Neural cell (in vitro differentiated cells): ENCODE measurements around the gene TOMM7. TPM values are rescaled to one million over a fixed set of nuclear protein-coding genes. Genes with fewer than 3 reads are reported as not detected.

ENCODE experiments used
- H2AFZ ChIP-seq: fragments of 200-600, 300-800 bp; sonication (generic), shearing (Covaris generic); 2 replicates; pipeline ENCODE4 v1.6.0; 2014; ENCODE audit warnings: low read depth, mild to moderate bottlenecking, antibody characterized with exemption, low read length, moderate library complexity
- H3F3A ChIP-seq: fragments of 200-600 bp; shearing (Covaris generic); 2 replicates; pipeline ENCODE4 v1.6.1; 2016; ENCODE audit warnings: mild to moderate bottlenecking, moderate library complexity, mixed read lengths, antibody characterized with exemption, low read length; ENCODE audit not compliant: insufficient read depth, poor library complexity, severe bottlenecking
- H3K27ac ChIP-seq: fragments of 200-600, 300-800 bp; sonication (generic), shearing (Covaris generic); 2 replicates; pipeline ENCODE4 v1.5.1; 2014; ENCODE audit warnings: mild to moderate bottlenecking, low read length, moderate library complexity
- H3K27me3 ChIP-seq: fragments of 300-800, 200-600 bp; sonication (generic), shearing (Covaris generic); 2 replicates; pipeline ENCODE4 v1.6.0; 2014; ENCODE audit warnings: mild to moderate bottlenecking, low read depth, low read length, moderate library complexity; ENCODE audit not compliant: insufficient read depth
- H3K36me3 ChIP-seq: fragments of 300-800, 200-600 bp; sonication (generic), shearing (Covaris generic); 2 replicates; pipeline ENCODE4 v1.5.1; 2014; ENCODE audit warnings: mild to moderate bottlenecking, antibody characterized with exemption, low read length, moderate library complexity; ENCODE audit not compliant: insufficient read depth
- H3K4me2 ChIP-seq: fragments of 300-800, 200-600 bp; sonication (generic), shearing (Covaris generic); 2 replicates; pipeline ENCODE4 v1.6.0; 2014; ENCODE audit warnings: mild to moderate bottlenecking, low read length
- H3K4me3 ChIP-seq: fragments of 300-800, 200-600 bp; sonication (generic), shearing (Covaris generic); 2 replicates; pipeline ENCODE4 v1.5.1; 2014; ENCODE audit warnings: mild to moderate bottlenecking, low read length, moderate library complexity
- H3K79me2 ChIP-seq: fragments of 200-600 bp; shearing (Covaris generic); replicated peaks from 2 replicates; pipeline ENCODE4 v1.6.0; 2014; ENCODE audit warnings: mild to moderate bottlenecking, low read length, moderate library complexity; ENCODE audit not compliant: insufficient read depth
- H3K9ac ChIP-seq: fragments of 300-800, 200-600 bp; sonication (generic), shearing (Covaris generic); 2 replicates; pipeline ENCODE4 v1.6.1; 2016; ENCODE audit warnings: mild to moderate bottlenecking, low read length, mixed read lengths
- H3K9me2 ChIP-seq: fragments of 200-600 bp; shearing (Covaris generic); 2 replicates; pipeline ENCODE4 v1.6.1; 2016; ENCODE audit warnings: mild to moderate bottlenecking, low read length, mixed read lengths; ENCODE audit not compliant: insufficient read depth
- H3K9me3 ChIP-seq: fragments of 200-600, 300-800 bp; sonication (generic), shearing (Covaris generic); 2 replicates; pipeline ENCODE4 v1.6.1; 2016; ENCODE audit warnings: mild to moderate bottlenecking, mixed run types, low read length, moderate library complexity, mixed read lengths
- H4K20me1 ChIP-seq: fragments of 200-600 bp; shearing (Covaris generic); 2 replicates; pipeline ENCODE4 v1.6.1; 2016; ENCODE audit warnings: mild to moderate bottlenecking, mixed run types; ENCODE audit not compliant: insufficient read depth
- EP300 ChIP-seq: fragments of 450-650 bp; conservative IDR thresholded peaks from 2 replicates; pipeline ENCODE4 v1.6.1; 2014; ENCODE audit warnings: antibody characterized with exemption, mild to moderate bottlenecking, moderate library complexity; ENCODE audit not compliant: poor library complexity, severe bottlenecking
- EZH2 ChIP-seq: fragments of 200-600, 300-800 bp; shearing (Covaris generic), sonication (generic); IDR thresholded peaks from 2 replicates; pipeline ENCODE4 v1.6.1; 2014; ENCODE audit warnings: antibody characterized with exemption, low read length, borderline replicate concordance, mild to moderate bottlenecking; ENCODE audit not compliant: insufficient read depth, poor library complexity, severe bottlenecking
- MXI1 ChIP-seq: fragments of 450-650 bp; conservative IDR thresholded peaks from 2 replicates; pipeline ENCODE4 v1.6.1; 2014; ENCODE audit warnings: antibody characterized with exemption, mild to moderate bottlenecking; ENCODE audit not compliant: poor library complexity, severe bottlenecking
- POLR2AphosphoS5 ChIP-seq: IDR thresholded peaks from 2 replicates; pipeline ENCODE4 v1.6.1; 2012
- RAD21 ChIP-seq: fragments of 450-650 bp; conservative IDR thresholded peaks from 2 replicates; pipeline ENCODE4 v1.6.1; 2014; ENCODE audit warnings: antibody characterized with exemption, mild to moderate bottlenecking, moderate library complexity
- SMC3 ChIP-seq: fragments of 450-650 bp; conservative IDR thresholded peaks from 2 replicates; pipeline ENCODE4 v1.6.1; 2014; ENCODE audit warnings: antibody characterized with exemption, mild to moderate bottlenecking, moderate library complexity; ENCODE audit not compliant: poor library complexity
- TAF1 ChIP-seq: IDR thresholded peaks from 2 replicates; pipeline ENCODE4 v1.6.1; 2012; ENCODE audit warnings: low read depth
- polyA minus RNA-seq: library from RNA; depleted of rRNA, polyadenylated mRNA; stranded (reverse); fragments of >200 nt; gene quantifications from 2 replicates; pipeline ENCODE4 v1.2.3, GENCODE V29; 2014
- polyA plus RNA-seq: library from polyadenylated mRNA; depleted of rRNA; stranded (reverse); fragments of >200 nt; gene quantifications from 2 replicates; pipeline ENCODE4 v1.2.3, GENCODE V29; 2014
- TF ChIP-seq, protein P1 (sequence below): IDR thresholded peaks from 2 replicates; pipeline ENCODE4 v1.6.1; 2012; ENCODE audit warnings: borderline replicate concordance
- TF ChIP-seq, protein P2 (sequence below): fragments of 450-650 bp; IDR thresholded peaks from 2 replicates; pipeline ENCODE4 v1.5.1; 2014; ENCODE audit warnings: antibody characterized with exemption, mild to moderate bottlenecking, moderate library complexity; ENCODE audit not compliant: poor library complexity, severe bottlenecking

The TOMM7 gene
- 216 and 241 TPM in 2 replicates for polyA plus RNA-seq
- 44.6 and 52.3 TPM in 2 replicates for polyA minus RNA-seq

- H3F3A ChIP-seq = no peaks in the 10 kb centered on the region
- TF ChIP-seq, protein P1, sequence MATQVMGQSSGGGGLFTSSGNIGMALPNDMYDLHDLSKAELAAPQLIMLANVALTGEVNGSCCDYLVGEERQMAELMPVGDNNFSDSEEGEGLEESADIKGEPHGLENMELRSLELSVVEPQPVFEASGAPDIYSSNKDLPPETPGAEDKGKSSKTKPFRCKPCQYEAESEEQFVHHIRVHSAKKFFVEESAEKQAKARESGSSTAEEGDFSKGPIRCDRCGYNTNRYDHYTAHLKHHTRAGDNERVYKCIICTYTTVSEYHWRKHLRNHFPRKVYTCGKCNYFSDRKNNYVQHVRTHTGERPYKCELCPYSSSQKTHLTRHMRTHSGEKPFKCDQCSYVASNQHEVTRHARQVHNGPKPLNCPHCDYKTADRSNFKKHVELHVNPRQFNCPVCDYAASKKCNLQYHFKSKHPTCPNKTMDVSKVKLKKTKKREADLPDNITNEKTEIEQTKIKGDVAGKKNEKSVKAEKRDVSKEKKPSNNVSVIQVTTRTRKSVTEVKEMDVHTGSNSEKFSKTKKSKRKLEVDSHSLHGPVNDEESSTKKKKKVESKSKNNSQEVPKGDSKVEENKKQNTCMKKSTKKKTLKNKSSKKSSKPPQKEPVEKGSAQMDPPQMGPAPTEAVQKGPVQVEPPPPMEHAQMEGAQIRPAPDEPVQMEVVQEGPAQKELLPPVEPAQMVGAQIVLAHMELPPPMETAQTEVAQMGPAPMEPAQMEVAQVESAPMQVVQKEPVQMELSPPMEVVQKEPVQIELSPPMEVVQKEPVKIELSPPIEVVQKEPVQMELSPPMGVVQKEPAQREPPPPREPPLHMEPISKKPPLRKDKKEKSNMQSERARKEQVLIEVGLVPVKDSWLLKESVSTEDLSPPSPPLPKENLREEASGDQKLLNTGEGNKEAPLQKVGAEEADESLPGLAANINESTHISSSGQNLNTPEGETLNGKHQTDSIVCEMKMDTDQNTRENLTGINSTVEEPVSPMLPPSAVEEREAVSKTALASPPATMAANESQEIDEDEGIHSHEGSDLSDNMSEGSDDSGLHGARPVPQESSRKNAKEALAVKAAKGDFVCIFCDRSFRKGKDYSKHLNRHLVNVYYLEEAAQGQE = peak; percentile 97
- TF ChIP-seq MXI1 = peak; percentile 68
- peak; percentile 59 for TF ChIP-seq RAD21
- TF ChIP-seq, protein P2, sequence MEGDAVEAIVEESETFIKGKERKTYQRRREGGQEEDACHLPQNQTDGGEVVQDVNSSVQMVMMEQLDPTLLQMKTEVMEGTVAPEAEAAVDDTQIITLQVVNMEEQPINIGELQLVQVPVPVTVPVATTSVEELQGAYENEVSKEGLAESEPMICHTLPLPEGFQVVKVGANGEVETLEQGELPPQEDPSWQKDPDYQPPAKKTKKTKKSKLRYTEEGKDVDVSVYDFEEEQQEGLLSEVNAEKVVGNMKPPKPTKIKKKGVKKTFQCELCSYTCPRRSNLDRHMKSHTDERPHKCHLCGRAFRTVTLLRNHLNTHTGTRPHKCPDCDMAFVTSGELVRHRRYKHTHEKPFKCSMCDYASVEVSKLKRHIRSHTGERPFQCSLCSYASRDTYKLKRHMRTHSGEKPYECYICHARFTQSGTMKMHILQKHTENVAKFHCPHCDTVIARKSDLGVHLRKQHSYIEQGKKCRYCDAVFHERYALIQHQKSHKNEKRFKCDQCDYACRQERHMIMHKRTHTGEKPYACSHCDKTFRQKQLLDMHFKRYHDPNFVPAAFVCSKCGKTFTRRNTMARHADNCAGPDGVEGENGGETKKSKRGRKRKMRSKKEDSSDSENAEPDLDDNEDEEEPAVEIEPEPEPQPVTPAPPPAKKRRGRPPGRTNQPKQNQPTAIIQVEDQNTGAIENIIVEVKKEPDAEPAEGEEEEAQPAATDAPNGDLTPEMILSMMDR = peak; percentile 69
- peak; percentile 91 for TF ChIP-seq POLR2AphosphoS5
- peak; percentile 30 for TF ChIP-seq EP300
- TF ChIP-seq EZH2 = no peak
- peak; percentile 96 for TF ChIP-seq TAF1
- peak; percentile 62 for TF ChIP-seq SMC3
- H2AFZ ChIP-seq = peak within 1 kb of the TSS; percentile 63
- peak within 1 kb of the TSS; percentile 70 for H3K27ac ChIP-seq
- H3K9ac ChIP-seq = peak within 1 kb of the TSS; percentile 75
- H3K4me2 ChIP-seq = peak within 1 kb of the TSS; percentile 84
- no peaks in the 10 kb centered on the region for H3K9me3 ChIP-seq
- no peaks in the 10 kb centered on the region for H3K36me3 ChIP-seq
- H3K9me2 ChIP-seq = no peaks in the 10 kb centered on the region
- H3K4me3 ChIP-seq = peak within 1 kb of the TSS; percentile 78
- no peaks in the 10 kb centered on the region for H4K20me1 ChIP-seq
- no peaks in the 10 kb centered on the region for H3K27me3 ChIP-seq
- H3K79me2 ChIP-seq = peaks cover 15% of the 10 kb centered on the region
Measured at GRCh38 chr7:22822486-22823141, at the start of gene TOMM7. Gene TOMM7, minus strand, starts transcription at chr7:22822849. Its CDS starts 70 bp downstream, at chr7:22822779.

GRCh38 chr7:22872096-22872807 is 49.6 kb upstream of the TOMM7 start:
- Histone ChIP-seq H3K9ac (no peak overlapping the region), H3K4me3 (no peak overlapping the region), H3K27ac (no peak overlapping the region), H3F3A (no peaks in the 10 kb centered on the region), H4K20me1 (no peaks in the 10 kb centered on the region), H3K79me2 (no peaks in the 10 kb centered on the region), H3K27me3 (no peaks in the 10 kb centered on the region), H3K9me2 (no peaks in the 10 kb centered on the region), H3K4me2 (no peak overlapping the region), H3K36me3 (no peaks in the 10 kb centered on the region), H3K9me3 (no peaks in the 10 kb centered on the region), H2AFZ (no peak overlapping the region)
- TF ChIP-seq EZH2 (no peak), POLR2AphosphoS5 (no peak), SMC3 (no peak), TAF1 (no peak), EP300 (no peak), RAD21 (no peak), MXI1 (no peak)
- TF ChIP-seq, protein P1 = no peak
- TF ChIP-seq, protein P2 = no peak
